NCI-H2107 treated with DMSO at 0.1 percent for 48 hours (cell line): ENCODE data around the gene SNX21.
"Not testable (repeated sequence)": the region's sequence is repeated elsewhere in the genome, so short reads cannot be mapped to it uniquely, and the experiment has no call there.

Experiments
- DNase-seq: peaks from one replicate; lab custom pipeline; 2025; ENCODE audit not compliant: unreplicated experiment; lab: John Stamatoyannopoulos, UW

SNX21 gene

GRCh38 chr20:45833030-45833882 is at the start of gene SNX21:
Gene SNX21 (plus strand): TSS chr20:45833799. CDS start chr20:45833920, 121 bp downstream.
- no peak for DNase-seq

DNA sequence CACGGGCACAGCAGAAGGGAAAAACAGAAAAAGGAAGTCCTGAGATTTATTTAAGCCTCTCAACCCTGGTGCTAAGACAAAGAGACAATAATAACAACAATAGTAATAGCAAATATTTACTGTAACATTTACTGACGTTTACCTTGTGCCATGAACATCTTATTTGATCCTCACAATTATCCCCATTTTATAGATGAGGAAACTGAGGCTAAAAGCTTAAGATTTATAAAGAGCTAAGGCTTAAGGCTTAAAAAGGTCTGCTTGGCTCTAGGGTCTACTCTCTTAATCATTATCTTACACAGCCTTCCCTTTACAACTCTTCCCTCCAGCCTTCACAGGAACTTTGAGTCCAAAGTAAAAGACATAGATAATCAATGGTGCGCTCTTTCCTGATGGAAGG is 45.2 kb upstream of the SNX21 start:
- no peak for DNase-seq

GRCh38 chr20:45792317-45793118 is 41.1 kb upstream of the SNX21 start:
- DNase-seq: no peak

GRCh38 chr20:45796337-45797065 is 37.1 kb upstream of the SNX21 start:
- no peak for DNase-seq

GRCh38 chr20:45797510-45797909 is 36.1 kb upstream of the SNX21 start:
- not testable (repeated sequence) for DNase-seq

- not testable (repeated sequence) for DNase-seq
Observed at GRCh38 chr20:45797955-45798354, 35.6 kb upstream of the SNX21 start.

DNA sequence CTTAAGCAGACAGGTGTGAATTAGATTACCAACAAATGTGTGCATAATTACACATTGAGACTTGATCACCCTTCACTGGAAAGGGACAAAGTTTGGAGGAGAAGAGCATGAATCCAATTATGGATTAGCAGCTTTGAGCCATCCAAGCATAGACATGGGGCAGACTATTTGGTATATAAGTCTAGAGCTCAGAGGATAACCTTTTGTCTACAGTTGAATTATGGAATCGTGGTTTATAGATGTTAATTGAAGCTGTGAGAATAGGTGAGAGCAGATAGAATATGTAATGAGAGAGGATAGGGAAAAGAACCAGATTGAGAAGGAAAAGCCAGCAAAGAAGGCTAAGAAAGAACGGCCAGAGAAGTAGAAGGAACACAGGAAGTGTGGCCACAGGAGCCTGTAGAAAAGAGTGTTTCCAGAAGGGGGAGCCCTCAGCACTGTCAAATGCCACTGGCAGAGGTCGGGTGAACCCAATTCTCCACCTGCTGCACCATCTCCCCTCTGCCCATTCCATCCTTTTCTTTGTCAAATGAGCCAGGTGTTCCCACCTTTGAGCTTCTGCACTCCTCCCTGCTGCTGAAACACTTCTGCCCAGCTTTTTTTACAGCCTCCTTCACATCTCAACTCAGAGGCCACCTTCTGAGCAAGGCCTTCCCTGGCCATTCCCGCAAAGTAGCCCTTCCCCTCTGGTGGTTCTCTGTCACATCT is 34.5 kb upstream of the SNX21 start:
- peak; percentile 21 for DNase-seq

GRCh38 chr20:45801851-45802250 is 31.7 kb upstream of the SNX21 start:
- no peak for DNase-seq

DNA sequence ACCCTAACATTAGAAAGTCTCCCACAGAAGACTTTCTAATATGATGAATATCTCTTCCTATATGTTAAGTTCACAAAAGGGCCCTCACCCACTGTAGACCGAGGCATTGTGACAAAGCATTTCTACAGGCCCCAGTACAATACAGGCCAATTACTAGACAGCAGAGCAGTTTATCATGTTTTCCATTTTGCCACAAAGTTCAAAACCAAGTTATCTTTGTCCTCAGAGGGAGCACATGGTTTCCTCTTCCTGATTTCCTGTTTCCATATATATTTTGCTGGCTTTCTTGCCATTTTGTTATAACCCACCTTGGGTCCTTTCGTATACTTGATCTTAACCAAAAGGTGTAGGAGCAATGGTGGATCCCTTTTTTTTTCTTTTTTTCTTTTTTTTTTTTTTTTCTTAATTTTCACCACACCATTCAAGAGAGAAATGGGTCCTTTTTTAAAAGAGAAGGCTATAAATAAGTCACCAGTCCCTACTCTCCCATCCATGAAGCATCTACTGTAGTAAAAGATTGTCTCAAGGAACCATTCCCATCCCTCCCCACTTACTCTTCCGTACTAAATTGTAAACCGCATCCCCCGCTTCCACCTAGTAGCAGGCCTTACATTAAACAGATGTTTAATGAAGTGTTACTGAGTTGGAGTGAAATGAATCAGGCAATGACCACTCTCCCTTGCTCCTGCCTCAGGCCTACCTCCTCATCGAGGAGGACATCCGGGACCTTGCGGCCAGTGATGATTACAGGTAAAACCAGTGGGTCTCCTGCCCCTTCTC is 23.2 kb upstream of the SNX21 start:
- no peak for DNase-seq

DNA sequence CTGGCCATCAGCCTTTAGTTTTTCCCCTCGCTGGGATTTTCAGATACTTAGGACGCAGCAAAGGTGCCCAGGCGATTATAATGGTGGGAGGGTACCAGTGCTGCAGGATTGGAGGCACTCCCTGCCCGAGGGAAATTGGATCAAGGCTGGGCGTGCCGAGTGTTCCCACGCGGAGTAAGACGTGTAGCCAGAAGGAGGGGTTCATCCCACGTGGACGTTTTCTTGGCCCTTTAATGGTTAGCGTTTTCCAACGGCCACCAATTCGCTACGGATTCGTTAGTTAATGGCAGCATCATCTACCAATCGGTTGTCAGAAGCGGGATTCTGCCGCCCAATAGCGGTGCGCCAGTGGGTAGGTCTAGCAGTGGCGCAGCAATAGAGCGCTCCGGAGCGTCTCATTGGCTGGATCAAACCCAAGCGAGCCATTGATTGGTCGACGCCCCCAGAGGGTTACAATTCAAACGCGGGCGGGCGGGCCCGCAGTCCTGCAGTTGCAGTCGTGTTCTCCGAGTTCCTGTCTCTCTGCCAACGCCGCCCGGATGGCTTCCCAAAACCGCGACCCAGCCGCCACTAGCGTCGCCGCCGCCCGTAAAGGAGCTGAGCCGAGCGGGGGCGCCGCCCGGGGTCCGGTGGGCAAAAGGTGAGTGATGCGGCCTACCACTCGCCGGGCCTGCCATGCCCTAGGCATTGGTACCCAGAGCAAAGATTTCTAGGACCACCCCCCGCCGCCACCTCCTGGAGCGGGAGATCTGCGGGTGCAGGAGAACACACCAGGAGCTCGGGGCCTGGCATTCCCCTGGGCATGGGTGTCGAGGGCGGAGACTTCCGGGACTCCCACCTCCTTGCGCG is 21.2 kb upstream of the SNX21 start, which contains the start of gene UBE2C:
Gene UBE2C, plus strand, starts transcription at position 488 of the 849 bp plus-strand sequence. Its CDS starts 52 bp downstream, at position 540.
- DNase-seq: peak; percentile 94

DNA sequence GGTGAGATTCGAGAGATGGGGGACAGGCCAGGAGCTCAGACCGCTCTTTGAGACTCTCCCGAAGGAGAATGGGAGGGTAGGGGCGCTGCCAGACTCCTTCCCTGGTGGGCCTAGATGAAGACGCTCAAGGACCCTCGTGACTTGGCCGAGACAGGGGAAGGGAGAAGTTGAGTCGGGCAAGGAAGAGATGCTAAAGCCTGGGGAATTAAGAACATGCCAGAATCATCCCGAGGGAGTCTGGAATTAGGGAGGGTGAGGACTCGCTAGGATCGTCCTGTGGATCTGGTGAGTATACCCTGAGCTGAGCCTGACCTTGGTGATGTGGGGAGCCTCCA is 20.6 kb upstream of the SNX21 start:
- no peak for DNase-seq

- no peak for DNase-seq
Observed at GRCh38 chr20:45813489-45813888, 20.1 kb upstream of the SNX21 start.

GRCh38 chr20:45814314-45814713 is 19.3 kb upstream of the SNX21 start:
- no peak for DNase-seq

DNA sequence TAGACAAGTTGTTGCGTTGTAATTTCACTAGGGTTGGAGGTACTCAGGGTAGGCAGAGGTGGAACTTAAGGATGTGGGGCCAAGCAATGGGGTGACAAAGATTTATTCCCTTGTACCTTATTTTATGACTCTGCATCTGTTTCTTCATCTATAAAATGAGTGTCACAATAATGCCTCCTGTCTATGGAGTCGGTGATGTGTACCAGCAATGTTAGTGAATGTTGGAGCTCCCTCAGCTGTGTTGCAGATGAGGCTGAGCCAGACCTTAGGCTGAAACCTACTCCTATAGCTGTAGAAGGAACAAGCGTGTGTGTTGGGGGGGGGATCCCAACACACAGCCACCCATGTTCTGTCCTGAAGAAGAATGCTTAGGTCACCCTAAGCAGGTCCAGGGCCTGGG is 16.6 kb upstream of the SNX21 start:
- no peak for DNase-seq

GRCh38 chr20:45817376-45818194 is 16.0 kb upstream of the SNX21 start:
- no peak for DNase-seq

GRCh38 chr20:45818239-45818638 is 15.4 kb upstream of the SNX21 start:
- DNase-seq: no peak

- DNase-seq: no peak
Observed at GRCh38 chr20:45819466-45819865, 14.1 kb upstream of the SNX21 start.

- DNase-seq: no peak
Observed at GRCh38 chr20:45821947-45822346, 11.7 kb upstream of the SNX21 start.
